MM.1S (cell line): Measurements from ENCODE around the gene GLRA3.

ENCODE experiments used
- EZH2phosphoT487 ChIP-seq: fragments of 300-600 bp; sonication (generic); IDR thresholded peaks from 2 replicates; pipeline ENCODE4 v1.6.1; 2018; ENCODE audit warnings: antibody characterized with exemption, low read length
- TF ChIP-seq, protein P1 (sequence below): fragments of 300-600 bp; sonication (generic); IDR thresholded peaks from 2 replicates; pipeline ENCODE4 v1.5.1; 2016; ENCODE audit warnings: antibody characterized with exemption, low read length, mixed read lengths

DNA sequence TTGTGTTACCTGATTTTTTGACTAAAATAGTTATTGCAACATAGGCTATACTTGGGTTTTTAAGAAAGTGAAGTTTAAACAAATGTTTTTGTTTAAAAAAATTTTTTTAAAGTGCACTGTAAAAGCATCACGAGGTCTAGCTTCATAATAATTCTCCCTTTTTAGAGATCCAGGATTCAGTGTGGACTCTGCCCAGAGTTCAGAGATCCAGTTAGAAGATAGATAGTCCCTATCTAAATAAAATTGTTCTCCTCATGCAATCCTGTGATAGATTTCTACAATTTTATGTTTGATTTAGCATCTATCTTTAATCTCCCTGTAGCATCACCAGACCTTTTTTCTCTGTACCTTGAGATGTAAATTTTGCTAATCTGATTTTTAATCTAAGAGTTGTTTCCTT lies 221.3 kb downstream of the GLRA3 start:
- TF ChIP-seq, protein P1, sequence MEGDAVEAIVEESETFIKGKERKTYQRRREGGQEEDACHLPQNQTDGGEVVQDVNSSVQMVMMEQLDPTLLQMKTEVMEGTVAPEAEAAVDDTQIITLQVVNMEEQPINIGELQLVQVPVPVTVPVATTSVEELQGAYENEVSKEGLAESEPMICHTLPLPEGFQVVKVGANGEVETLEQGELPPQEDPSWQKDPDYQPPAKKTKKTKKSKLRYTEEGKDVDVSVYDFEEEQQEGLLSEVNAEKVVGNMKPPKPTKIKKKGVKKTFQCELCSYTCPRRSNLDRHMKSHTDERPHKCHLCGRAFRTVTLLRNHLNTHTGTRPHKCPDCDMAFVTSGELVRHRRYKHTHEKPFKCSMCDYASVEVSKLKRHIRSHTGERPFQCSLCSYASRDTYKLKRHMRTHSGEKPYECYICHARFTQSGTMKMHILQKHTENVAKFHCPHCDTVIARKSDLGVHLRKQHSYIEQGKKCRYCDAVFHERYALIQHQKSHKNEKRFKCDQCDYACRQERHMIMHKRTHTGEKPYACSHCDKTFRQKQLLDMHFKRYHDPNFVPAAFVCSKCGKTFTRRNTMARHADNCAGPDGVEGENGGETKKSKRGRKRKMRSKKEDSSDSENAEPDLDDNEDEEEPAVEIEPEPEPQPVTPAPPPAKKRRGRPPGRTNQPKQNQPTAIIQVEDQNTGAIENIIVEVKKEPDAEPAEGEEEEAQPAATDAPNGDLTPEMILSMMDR: no peak
- TF ChIP-seq EZH2phosphoT487: no peak
